Lower lobe of right lung (tissue), 2 donors: ENCODE measurements around the gene ZNF282. TPM values are rescaled to one million over a fixed set of nuclear protein-coding genes. Genes with fewer than 3 reads are reported as not detected.

Source experiments
- ATAC-seq, 2 donors: fragments of 200-7000 bp; cut with Tn5 transposase; one replicate each; pipeline ENCODE4 v1.9.1; 2020 to 2022; ENCODE audit warnings: mild to moderate bottlenecking in 2 of 2, moderate library complexity in 2 of 2
- DNase-seq: peaks from one replicate; pipeline ENCODE4 v3.0.0-alpha.2; 2020
- H3K27ac ChIP-seq: fragments of 200-600 bp; one replicate; pipeline ENCODE4 v1.8.0; 2022
- H3K27me3 ChIP-seq: fragments of 200-600 bp; one replicate; pipeline ENCODE4 v1.8.0; 2022; ENCODE audit warnings: low read depth
- H3K36me3 ChIP-seq: fragments of 200-600 bp; one replicate; pipeline ENCODE4 v1.8.0; 2022; ENCODE audit warnings: mild to moderate bottlenecking
- H3K4me1 ChIP-seq: fragments of 200-600 bp; one replicate; pipeline ENCODE4 v1.8.0; 2022
- H3K4me3 ChIP-seq: fragments of 200-600 bp; one replicate; pipeline ENCODE4 v1.8.0; 2022; ENCODE audit warnings: mild to moderate bottlenecking
- H3K9me3 ChIP-seq: fragments of 200-600 bp; one replicate; pipeline ENCODE4 v1.8.0; 2022
- CTCF ChIP-seq: fragments of 200-600 bp; IDR thresholded peaks from one replicate; pipeline ENCODE4 v1.8.0; 2022; ENCODE audit warnings: antibody characterized with exemption, mild to moderate bottlenecking
- intact Hi-C: fragments of 100-400 bp; cut with DNase I; formaldehyde crosslinking; loops from one replicate; pipeline ENCODE4 v1.11.0; 2022
- total RNA-seq: library from RNA; stranded (reverse); fragmentation: NEBNext Ultra II Directional; extraction: Animal tissue kit (Norgen Biotek cat#: 25700); gene quantifications from one replicate; pipeline ENCODE4 v1.2.1, GENCODE V29; 2021
- donor health status: DM: no; HTN: yes; CAD: no; lungs with severe emphysema.

Gene ZNF282
- total RNA-seq, 1 donor from 2014 or later = 20.9 TPM

DNA sequence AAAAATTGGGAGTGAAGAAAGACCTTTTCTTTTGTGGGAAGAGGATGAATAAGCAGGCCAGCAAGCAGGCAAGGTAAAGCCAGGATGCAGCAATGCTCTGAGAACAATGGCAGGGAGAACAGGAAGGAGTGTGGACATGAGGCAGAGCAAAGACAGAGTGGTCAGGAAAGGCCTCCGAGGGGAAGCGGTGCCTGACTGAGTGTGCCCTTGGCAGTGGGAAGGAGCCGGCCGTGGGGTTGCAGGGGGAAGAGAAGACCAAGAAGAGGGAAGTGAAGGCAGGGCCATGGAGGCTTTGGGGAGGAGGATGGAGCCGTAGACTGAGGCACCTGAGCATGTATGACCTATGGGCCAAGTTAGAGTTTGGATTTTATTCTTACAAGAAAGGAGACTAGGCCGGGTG, 22.2 kb downstream of the ZNF282 start:
- DNase-seq = no peak
- peaks cover 100% of the 10 kb centered on the region for H3K36me3 ChIP-seq
- ATAC-seq = no peak
- H3K9me3 ChIP-seq = no peaks in the 10 kb centered on the region
- no peak overlapping the region for H3K4me3 ChIP-seq
- no peak for TF ChIP-seq CTCF
- no peaks in the 10 kb centered on the region for H3K27me3 ChIP-seq
- intact Hi-C loops = no loop called here
- H3K4me1 ChIP-seq = no peaks in the 10 kb centered on the region
- H3K27ac ChIP-seq = no peak overlapping the region

- Histone ChIP-seq H3K27ac (no peak overlapping the region), H3K36me3 (peaks cover 98% of the 10 kb centered on the region), H3K27me3 (no peaks in the 10 kb centered on the region), H3K4me3 (no peak overlapping the region), H3K4me1 (no peaks in the 10 kb centered on the region), H3K9me3 (no peaks in the 10 kb centered on the region)
- DNase-seq (no peak), ATAC-seq (no peak)
- TF ChIP-seq CTCF = no peak
- intact Hi-C loops = no loop called here
Observed at GRCh38 chr7:149218469-149219420, 23.4 kb downstream of the ZNF282 start.

- ATAC-seq (no peak), DNase-seq (no peak)
- no peak overlapping the region for H3K27ac ChIP-seq
- H3K4me3 ChIP-seq = no peak overlapping the region
- TF ChIP-seq CTCF = no peak
- peaks cover 96% of the 10 kb centered on the region for H3K36me3 ChIP-seq
- intact Hi-C loops = no loop called here
- no peaks in the 10 kb centered on the region for H3K4me1 ChIP-seq
- no peaks in the 10 kb centered on the region for H3K27me3 ChIP-seq
- H3K9me3 ChIP-seq = no peaks in the 10 kb centered on the region
Observed at GRCh38 chr7:149220534-149220933, 25.2 kb downstream of the ZNF282 start.

GRCh38 chr7:149223176-149223575, 27.8 kb downstream of the ZNF282 start:
- peaks cover 72% of the 10 kb centered on the region for H3K36me3 ChIP-seq
- no peak for DNase-seq
- H3K9me3 ChIP-seq = no peaks in the 10 kb centered on the region
- intact Hi-C loops = no loop called here
- no peaks in the 10 kb centered on the region for H3K27me3 ChIP-seq
- H3K4me1 ChIP-seq = no peaks in the 10 kb centered on the region
- no peak overlapping the region for H3K27ac ChIP-seq
- H3K4me3 ChIP-seq = no peak overlapping the region
- ATAC-seq = no peak
- TF ChIP-seq CTCF = no peak

- Histone ChIP-seq H3K4me3 (no peak overlapping the region), H3K4me1 (no peaks in the 10 kb centered on the region), H3K9me3 (no peaks in the 10 kb centered on the region), H3K36me3 (peaks cover 66% of the 10 kb centered on the region), H3K27me3 (no peaks in the 10 kb centered on the region), H3K27ac (no peak overlapping the region)
- TF ChIP-seq CTCF = no peak
- ATAC-seq (no peak), DNase-seq (no peak)
- intact Hi-C loops = no loop called here
Observed at GRCh38 chr7:149223761-149224160, 28.4 kb downstream of the ZNF282 start.
